ENCODE measurements around the gene PCSK4. TPM values are rescaled to one million over a fixed set of nuclear protein-coding genes. Genes with fewer than 3 reads are reported as not detected.
A peak's percentile ranks its signal among the peaks of the same experiment; 100 is the strongest.

The PCSK4 gene
- total and polyA plus RNA-seq, 9 of the 15 experiments (the other 6 are each of a cell fraction or from before 2014, with no cell fraction given): 0.01 to 9.1 (median 2.1) TPM; not detected in 1

- peak; percentile 55 for TF ChIP-seq GMEB1 (CRISPR knock-in tag; IDR thresholded peaks at IDR 0.05)
- TF ChIP-seq E2F4 (CRISPR knock-in tag; IDR thresholded peaks at IDR 0.05; ENCODE audit: low read depth): no peak
- no peak for TF ChIP-seq IFI16 (CRISPR knock-in tag; IDR thresholded peaks at IDR 0.05)
- TF ChIP-seq MYBL2 (IDR thresholded peaks at IDR 0.05; ENCODE audit: low read depth): no peak
- TF ChIP-seq MYBL2 (CRISPR knock-in tag; IDR thresholded peaks at IDR 0.05; ENCODE audit: borderline replicate concordance): no peak
- peak; percentile 14; the same call in 1 of the 2 replicates for TF ChIP-seq CBFA2T3 (IDR thresholded peaks at IDR 0.05)
- TF ChIP-seq DPF2 (IDR thresholded peaks at IDR 0.05): peak; percentile 71
- TF ChIP-seq PTTG1 (tag; IDR thresholded peaks at IDR 0.05; ENCODE audit: low read depth): no peak
- TF ChIP-seq ZNF316 (IDR thresholded peaks at IDR 0.05): no peak
- TF ChIP-seq GATAD2A (IDR thresholded peaks at IDR 0.05): no peak
- TF ChIP-seq MEF2A (IDR thresholded peaks at IDR 0.05; ENCODE audit: control insufficient read depth, low read depth, low read length): no peak
- no peak for TF ChIP-seq ZNF398 (CRISPR knock-in tag; IDR thresholded peaks at IDR 0.05)
- TF ChIP-seq MTA1 (IDR thresholded peaks at IDR 0.05; ENCODE audit: borderline replicate concordance): no peak
- TF ChIP-seq E2F5 (CRISPR knock-in tag; IDR thresholded peaks at IDR 0.05): no peak
- TF ChIP-seq MCM7 (IDR thresholded peaks at IDR 0.05): no peak
- no peak for TF ChIP-seq ILK (tag; IDR thresholded peaks at IDR 0.05; ENCODE audit: borderline replicate concordance, low read depth)
- TF ChIP-seq ETS2 (tag; IDR thresholded peaks at IDR 0.05; ENCODE audit: borderline replicate concordance, poor library complexity, severe bottlenecking): no peak
- TF ChIP-seq MTF1 (CRISPR knock-in tag; IDR thresholded peaks at IDR 0.05; ENCODE audit: borderline replicate concordance): no peak
- no peak for TF ChIP-seq MAFF (IDR thresholded peaks at IDR 0.05; ENCODE audit: low read length)
- TF ChIP-seq SPI1 (IDR thresholded peaks at IDR 0.05; ENCODE audit: borderline replicate concordance, low read depth, low read length): peak; percentile 56; the same call in 1 of the 2 replicates
- TF ChIP-seq MIER1 (IDR thresholded peaks at IDR 0.05; ENCODE audit: low read depth): no peak
- no peak for TF ChIP-seq ZNF277 (CRISPR knock-in tag; IDR thresholded peaks at IDR 0.05; ENCODE audit: borderline replicate concordance)
These were observed 11.0 kb downstream of the PCSK4 start, which contains the start of gene C19orf25 (continued) for GRCh38 chr19:1478934-1479707.
